HFF-Myc (cell line): ENCODE measurements around the gene SLAMF1.

Source experiments
- DNase-seq: peaks from one replicate; pipeline ENCODE4 v3.0.0-alpha.2; 2011; ENCODE audit warnings: low read depth; ENCODE audit errors: extremely low read depth
- H3K4me3 ChIP-seq: replicated peaks from 2 replicates; pipeline ENCODE4 v1.5.1; 2011; ENCODE audit warnings: low read depth, mild to moderate bottlenecking, control low read depth, low read length
- TF ChIP-seq, protein P1 (sequence below): IDR thresholded peaks from 2 replicates; pipeline ENCODE4 v1.5.1; 2012; ENCODE audit warnings: mild to moderate bottlenecking, low read depth, low read length, control low read depth; ENCODE audit errors: missing control alignments

Gene SLAMF1

DNA sequence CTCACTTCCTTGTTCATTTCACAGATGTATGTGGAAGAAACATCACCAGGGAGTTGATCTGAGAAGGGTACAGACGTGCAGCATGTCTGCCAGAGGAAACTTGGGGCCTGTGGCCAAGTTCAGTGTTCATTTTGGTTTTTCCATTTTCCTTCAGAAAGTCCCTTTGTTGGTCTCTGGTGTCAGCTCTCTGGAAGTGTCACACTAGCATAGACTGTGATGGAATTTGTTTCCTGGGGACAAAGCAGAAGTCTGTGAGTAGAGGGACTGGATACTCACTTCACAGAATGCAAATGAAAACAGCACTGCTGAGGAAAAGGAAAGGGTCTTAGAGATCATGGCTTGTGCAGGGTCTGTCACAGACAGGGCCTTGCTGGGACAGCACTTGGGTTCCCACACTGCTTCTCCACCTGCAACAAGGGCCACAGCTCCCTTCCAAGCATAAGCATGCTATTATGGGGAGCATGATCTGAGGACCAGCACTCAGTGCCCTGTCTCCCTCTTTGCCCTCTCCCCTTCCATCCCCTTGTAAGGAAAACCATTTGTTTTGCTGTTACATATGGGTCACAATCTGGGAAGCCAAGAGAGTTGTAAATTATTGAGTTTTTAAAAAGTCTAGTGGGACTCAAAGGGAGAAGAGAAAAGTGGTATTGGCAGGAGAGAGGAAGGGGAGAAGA lies 36.1 kb downstream of the SLAMF1 start:
- no peak for DNase-seq
- H3K4me3 ChIP-seq: no peak overlapping the region
- TF ChIP-seq, protein P1, sequence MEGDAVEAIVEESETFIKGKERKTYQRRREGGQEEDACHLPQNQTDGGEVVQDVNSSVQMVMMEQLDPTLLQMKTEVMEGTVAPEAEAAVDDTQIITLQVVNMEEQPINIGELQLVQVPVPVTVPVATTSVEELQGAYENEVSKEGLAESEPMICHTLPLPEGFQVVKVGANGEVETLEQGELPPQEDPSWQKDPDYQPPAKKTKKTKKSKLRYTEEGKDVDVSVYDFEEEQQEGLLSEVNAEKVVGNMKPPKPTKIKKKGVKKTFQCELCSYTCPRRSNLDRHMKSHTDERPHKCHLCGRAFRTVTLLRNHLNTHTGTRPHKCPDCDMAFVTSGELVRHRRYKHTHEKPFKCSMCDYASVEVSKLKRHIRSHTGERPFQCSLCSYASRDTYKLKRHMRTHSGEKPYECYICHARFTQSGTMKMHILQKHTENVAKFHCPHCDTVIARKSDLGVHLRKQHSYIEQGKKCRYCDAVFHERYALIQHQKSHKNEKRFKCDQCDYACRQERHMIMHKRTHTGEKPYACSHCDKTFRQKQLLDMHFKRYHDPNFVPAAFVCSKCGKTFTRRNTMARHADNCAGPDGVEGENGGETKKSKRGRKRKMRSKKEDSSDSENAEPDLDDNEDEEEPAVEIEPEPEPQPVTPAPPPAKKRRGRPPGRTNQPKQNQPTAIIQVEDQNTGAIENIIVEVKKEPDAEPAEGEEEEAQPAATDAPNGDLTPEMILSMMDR: no peak

DNA sequence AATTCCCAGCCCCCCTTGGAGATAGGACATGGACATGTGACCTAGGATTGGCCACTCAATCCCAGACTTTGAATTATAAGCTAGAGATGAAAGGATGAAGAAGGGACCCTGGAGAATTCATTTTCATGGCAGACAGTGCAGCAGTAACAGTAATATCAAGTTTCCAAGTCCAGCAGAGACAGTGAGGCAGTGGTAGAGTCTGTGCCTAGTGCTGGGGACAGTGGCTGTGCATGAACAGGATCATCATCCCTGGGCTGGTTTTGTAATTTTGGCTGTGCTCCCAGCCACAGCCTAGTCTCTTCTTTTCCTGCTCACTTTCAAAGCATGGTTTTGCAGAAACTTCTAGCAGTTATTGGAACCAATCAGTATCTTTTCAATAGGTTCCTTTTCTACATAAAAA lies 37.9 kb downstream of the SLAMF1 start:
- TF ChIP-seq, protein P1: no peak
- no peak overlapping the region for H3K4me3 ChIP-seq
- no peak for DNase-seq

DNA sequence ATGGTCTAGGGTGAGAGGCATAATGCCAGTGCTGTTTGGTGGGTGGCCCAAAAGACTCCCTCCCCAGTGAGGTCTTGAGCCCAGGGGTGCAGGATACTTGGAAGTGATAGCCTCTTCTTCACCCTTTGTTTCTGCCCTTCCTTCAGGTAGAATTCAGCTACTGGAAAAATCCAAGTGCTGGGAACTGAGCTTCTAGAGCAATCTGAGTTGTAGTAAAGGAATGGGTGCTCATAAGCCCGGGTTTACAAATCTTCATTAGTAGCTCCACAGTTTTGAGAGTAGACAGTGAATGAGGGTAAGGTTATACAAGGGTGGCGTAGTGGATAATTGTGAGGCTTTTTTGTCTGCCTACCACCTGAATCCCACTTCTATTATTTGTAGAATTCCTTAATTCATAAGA lies 38.3 kb downstream of the SLAMF1 start:
- H3K4me3 ChIP-seq: no peak overlapping the region
- TF ChIP-seq, protein P1: no peak
- no peak for DNase-seq

DNA sequence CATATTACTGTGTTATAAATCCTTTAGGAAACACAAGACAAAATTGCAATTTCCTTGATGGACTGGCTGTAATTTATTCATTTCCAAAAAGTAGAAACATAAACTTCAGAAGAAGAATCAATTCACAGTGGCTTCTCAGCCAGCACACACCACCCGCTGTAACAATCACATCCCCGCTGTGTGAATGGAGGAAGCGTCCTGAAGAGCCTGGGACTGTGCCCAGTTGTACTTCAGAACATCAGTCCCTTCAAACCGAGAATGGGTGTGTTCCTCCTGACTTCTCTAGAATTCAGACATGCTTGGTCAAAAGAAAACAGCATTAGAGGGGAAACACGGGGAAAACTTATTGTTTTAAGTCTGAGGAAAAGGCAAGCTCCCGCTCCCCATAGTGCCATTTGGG lies 38.8 kb downstream of the SLAMF1 start:
- no peak overlapping the region for H3K4me3 ChIP-seq
- no peak for DNase-seq
- TF ChIP-seq, protein P1: no peak

DNA sequence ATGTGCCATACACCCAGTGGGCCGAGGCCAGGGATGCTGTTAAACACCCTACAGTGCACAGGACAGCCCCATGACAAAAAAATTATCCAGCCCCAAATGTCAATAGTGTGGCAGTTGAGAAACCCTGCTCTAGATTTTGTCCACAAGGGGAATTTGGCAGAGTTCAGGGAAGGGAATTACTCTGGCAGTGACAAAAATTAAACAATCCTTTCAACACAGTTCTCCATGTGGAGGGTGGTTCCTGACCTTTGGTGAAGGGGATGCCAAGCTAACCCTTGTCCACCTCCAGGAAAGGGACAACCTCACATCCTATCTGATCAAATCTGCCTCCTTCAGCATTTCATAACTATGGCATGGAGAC lies 39.2 kb downstream of the SLAMF1 start:
- H3K4me3 ChIP-seq: no peak overlapping the region
- no peak for DNase-seq
- TF ChIP-seq, protein P1: no peak

DNA sequence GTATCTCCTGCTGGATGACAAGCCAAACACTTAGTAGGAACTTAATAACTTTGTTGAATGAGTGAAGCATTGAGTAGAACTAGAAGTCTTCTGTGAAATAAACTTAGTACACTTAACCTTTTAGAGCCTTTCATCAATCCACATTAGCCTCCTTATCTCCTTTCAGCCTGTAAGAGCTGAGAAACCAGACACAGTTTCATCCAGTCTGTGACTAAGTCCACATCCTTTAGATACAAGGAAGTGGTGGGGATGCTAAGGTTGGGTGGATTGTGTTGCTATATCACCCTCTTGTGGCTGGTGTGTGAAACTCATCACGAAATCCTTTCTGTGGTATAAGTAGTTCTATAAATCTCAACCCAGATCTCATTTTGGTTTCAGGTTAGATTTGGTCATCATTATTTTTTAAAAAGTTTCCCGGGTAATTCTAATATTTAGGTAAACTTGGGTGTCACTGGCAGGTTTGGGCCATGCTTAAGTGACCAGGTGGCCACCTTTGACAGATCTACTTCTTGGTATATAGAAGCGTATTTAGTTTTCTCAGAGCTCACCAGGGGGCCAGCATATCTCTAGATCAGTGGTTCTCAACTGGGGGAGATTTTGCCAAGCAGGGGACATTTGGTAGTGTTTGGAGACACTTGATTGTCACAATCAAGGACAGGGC lies 39.7 kb downstream of the SLAMF1 start:
- H3K4me3 ChIP-seq: no peak overlapping the region
- DNase-seq: peak; percentile 35
- TF ChIP-seq, protein P1: peak; percentile 55
